Activated T-cell treated with anti-CD3 and anti-CD28 coated beads, Interleukin-2, amount 50 U/mL, for 4 hours (primary cell): ENCODE measurements around the gene JADE3. TPM values are rescaled to one million over a fixed set of nuclear protein-coding genes. Genes with fewer than 3 reads are reported as not detected.

Experiments used
- ATAC-seq, 2 donors: fragments of 200-7000 bp; cut with Tn5 transposase; one replicate each; pipeline ENCODE4 v1.10.0; 2021
- DNase-seq: peaks from one replicate; pipeline ENCODE4 v3.0.0-alpha.2; 2020
- H3K27me3 Mint-ChIP-seq: one replicate; pipeline ENCODE4 v1.8.0; 2021; ENCODE audit warnings: low read depth, mixed read lengths
- H3K36me3 Mint-ChIP-seq: one replicate; pipeline ENCODE4 v1.8.0; 2022; ENCODE audit warnings: mixed read lengths; ENCODE audit not compliant: insufficient read depth
- H3K4me1 Mint-ChIP-seq: one replicate; pipeline ENCODE4 v1.8.0; 2021; ENCODE audit warnings: low read depth, mixed read lengths
- H3K4me3 Mint-ChIP-seq: one replicate; pipeline ENCODE4 v1.8.0; 2021; ENCODE audit warnings: mild to moderate bottlenecking, moderate library complexity, mixed read lengths
- H3K9me3 Mint-ChIP-seq: one replicate; pipeline ENCODE4 v1.8.0; 2021; ENCODE audit warnings: mixed read lengths
- total RNA-seq, 3 donors: library from RNA; stranded (reverse); gene quantifications; one replicate each; pipeline ENCODE4 v1.2.1, GENCODE V29; 2021

Gene JADE3
- total RNA-seq, 3 donors from 2014 or later: 1.0 to 2.3 (median 1.2) TPM

- no peaks in the 10 kb centered on the region for H3K27me3 Mint-ChIP-seq
- no peaks in the 10 kb centered on the region for H3K4me1 Mint-ChIP-seq
- ATAC-seq: no peak
These were observed 99.9 kb downstream of the JADE3 start for GRCh38 chrX:47012131-47012530.

DNA sequence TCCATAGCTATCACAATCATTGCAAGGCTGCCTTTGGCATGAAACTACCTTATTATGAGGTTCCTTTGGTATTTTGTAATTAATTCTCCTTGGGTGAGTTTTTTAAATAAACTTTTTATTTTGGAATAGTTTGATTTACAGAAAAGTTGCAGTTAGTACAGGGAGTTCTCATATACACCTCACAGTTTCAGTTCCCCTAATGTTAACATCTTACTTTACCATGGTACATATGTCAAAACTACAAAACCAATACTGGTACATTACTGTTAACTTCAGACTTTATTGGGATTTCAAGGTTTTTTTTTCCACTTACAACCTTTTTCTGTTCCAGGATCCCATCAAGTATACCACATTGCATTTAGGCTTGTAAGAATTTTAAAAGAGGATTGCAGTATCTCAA is 114.0 kb downstream of the JADE3 start:
- Mint-ChIP-seq H3K27me3 (no peaks in the 10 kb centered on the region), H3K9me3 (no peaks in the 10 kb centered on the region), H3K36me3 (no peaks in the 10 kb centered on the region), H3K4me3 (no peak overlapping the region), H3K4me1 (no peaks in the 10 kb centered on the region)
- DNase-seq (no peak), ATAC-seq (no peak)

More at GRCh38 chrX:47012131-47012530, 99.9 kb downstream of the JADE3 start:
- peaks cover 2% of the 10 kb centered on the region for H3K9me3 Mint-ChIP-seq
- DNase-seq: no peak
- H3K4me3 Mint-ChIP-seq: no peak overlapping the region
- no peaks in the 10 kb centered on the region for H3K36me3 Mint-ChIP-seq

GRCh38 chrX:47030339-47030738 is 118.1 kb downstream of the JADE3 start:
- H3K36me3 Mint-ChIP-seq: no peaks in the 10 kb centered on the region
- no peaks in the 10 kb centered on the region for H3K9me3 Mint-ChIP-seq
- no peaks in the 10 kb centered on the region for H3K4me1 Mint-ChIP-seq
- no peak overlapping the region for H3K4me3 Mint-ChIP-seq
- ATAC-seq (no peak), DNase-seq (no peak)
- no peaks in the 10 kb centered on the region for H3K27me3 Mint-ChIP-seq

GRCh38 chrX:47047989-47048388 is 135.8 kb downstream of the JADE3 start:
- peaks cover 2% of the 10 kb centered on the region for H3K27me3 Mint-ChIP-seq
- DNase-seq: no peak
- H3K9me3 Mint-ChIP-seq: peaks cover 15% of the 10 kb centered on the region
- no peaks in the 10 kb centered on the region for H3K4me1 Mint-ChIP-seq
- no peak overlapping the region for H3K4me3 Mint-ChIP-seq
- H3K36me3 Mint-ChIP-seq: peaks cover 4% of the 10 kb centered on the region
- no peak for ATAC-seq

DNA sequence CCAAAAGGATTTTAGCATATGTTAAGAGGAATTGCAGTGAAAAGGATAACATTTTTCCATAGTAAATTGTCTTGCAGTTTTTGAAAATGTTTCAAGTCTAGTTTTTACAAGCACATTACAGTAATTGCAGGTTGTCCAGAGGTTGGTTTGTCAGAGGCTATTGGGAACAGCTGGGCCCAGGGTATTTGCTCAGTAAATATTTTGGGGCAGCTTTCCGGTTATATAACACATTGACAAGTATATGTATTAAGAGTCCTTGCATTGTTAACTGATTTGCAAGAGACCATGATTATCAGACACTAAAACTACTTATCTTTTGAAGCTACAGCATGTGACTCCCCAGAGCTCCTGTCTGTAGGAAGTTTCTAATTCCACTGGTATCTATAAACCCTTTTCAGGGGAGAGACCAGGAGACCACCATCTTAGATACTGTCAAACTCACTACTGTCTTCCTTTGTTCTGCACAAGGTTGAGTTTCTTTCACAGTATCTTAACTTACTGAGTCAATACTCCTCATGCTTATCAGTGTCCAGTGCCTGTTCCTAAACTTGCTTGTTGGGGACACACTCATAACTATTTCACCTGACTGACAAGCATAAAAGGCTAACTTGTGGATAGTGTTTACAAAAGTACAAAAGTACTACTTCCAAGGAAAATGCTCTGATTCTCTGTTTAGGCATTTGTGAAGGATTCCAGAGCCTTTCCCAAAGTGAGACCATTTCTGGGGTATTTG is 147.1 kb downstream of the JADE3 start:
- H3K9me3 Mint-ChIP-seq: no peaks in the 10 kb centered on the region
- ATAC-seq (no peak), DNase-seq (no peak)

GRCh38 chrX:47060708-47061107 is 148.5 kb downstream of the JADE3 start:
- ATAC-seq (no peak), DNase-seq (no peak)
- H3K27me3 Mint-ChIP-seq: peaks cover 1% of the 10 kb centered on the region
- no peaks in the 10 kb centered on the region for H3K36me3 Mint-ChIP-seq
- no peaks in the 10 kb centered on the region for H3K9me3 Mint-ChIP-seq
- H3K4me3 Mint-ChIP-seq: no peak overlapping the region
- H3K4me1 Mint-ChIP-seq: no peaks in the 10 kb centered on the region

More for the DNA sequence above, 147.1 kb downstream of the JADE3 start:
- Mint-ChIP-seq H3K4me1 (no peaks in the 10 kb centered on the region), H3K27me3 (peaks cover 1% of the 10 kb centered on the region), H3K4me3 (no peak overlapping the region), H3K36me3 (no peaks in the 10 kb centered on the region)

DNA sequence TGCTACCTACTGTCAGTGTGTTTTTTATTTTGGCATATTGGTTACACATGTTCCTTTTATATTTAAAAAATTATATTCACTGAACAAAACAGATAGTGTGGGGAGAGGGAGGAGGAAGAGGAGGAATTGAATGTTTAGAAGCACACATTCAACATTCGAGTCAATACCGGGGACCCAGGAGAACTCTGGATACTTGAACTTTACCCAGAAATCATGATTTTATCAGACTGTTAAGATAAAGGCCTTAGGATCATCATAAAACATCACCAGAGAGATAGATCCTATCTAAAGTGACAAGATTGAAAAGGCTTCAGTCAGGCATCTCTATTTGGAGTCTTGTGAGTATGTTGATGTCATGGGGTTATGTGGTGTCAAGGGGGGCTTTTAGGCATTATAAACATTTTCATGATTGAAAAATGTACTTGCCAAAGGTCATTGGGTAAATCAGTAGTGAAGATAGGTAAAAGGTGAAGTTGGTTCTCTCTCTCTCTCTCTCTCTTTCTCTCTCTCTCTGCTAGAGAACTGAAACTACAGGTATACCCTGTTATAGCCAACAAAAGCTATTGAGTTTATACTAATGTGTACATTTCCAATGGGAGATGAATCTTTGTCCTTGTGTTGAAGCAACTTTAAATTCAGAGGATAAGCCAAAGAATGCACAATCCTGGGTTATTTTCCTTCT is 149.2 kb downstream of the JADE3 start:
- peaks cover 1% of the 10 kb centered on the region for H3K27me3 Mint-ChIP-seq
- no peaks in the 10 kb centered on the region for H3K4me1 Mint-ChIP-seq
- H3K9me3 Mint-ChIP-seq: no peaks in the 10 kb centered on the region
- DNase-seq: no peak
- no peak for ATAC-seq
- no peak overlapping the region for H3K4me3 Mint-ChIP-seq
- no peaks in the 10 kb centered on the region for H3K36me3 Mint-ChIP-seq

DNA sequence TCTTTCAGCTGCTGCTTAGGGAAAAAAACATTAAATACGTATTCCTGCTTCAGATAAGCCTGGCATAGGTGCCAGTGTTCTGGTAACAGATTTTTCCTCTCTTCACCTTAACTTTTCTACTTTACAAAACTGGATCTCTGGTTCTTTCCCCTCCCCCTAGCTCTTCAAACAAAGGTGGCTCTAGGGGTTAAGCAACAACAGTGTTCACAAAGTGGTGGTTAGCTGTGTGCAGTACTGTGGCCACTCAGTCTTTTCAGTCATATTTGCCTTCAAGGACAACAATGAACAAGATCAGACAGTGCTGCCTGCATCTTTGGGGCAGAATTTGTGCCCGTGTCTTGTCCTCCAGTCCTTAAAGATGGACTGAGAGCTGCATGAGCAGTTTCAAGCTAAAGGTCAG is 151.0 kb downstream of the JADE3 start:
- H3K9me3 Mint-ChIP-seq: no peaks in the 10 kb centered on the region
- H3K27me3 Mint-ChIP-seq: peaks cover 1% of the 10 kb centered on the region
- DNase-seq (no peak), ATAC-seq (no peak)
- no peak overlapping the region for H3K4me3 Mint-ChIP-seq
- no peaks in the 10 kb centered on the region for H3K36me3 Mint-ChIP-seq
- no peaks in the 10 kb centered on the region for H3K4me1 Mint-ChIP-seq

- H3K27me3 Mint-ChIP-seq: no peaks in the 10 kb centered on the region
- DNase-seq (no peak), ATAC-seq (no peak)
- H3K9me3 Mint-ChIP-seq: no peaks in the 10 kb centered on the region
- no peaks in the 10 kb centered on the region for H3K4me1 Mint-ChIP-seq
- H3K36me3 Mint-ChIP-seq: no peaks in the 10 kb centered on the region
- no peak overlapping the region for H3K4me3 Mint-ChIP-seq
These were observed 156.0 kb downstream of the JADE3 start for GRCh38 chrX:47068214-47068613.

DNA sequence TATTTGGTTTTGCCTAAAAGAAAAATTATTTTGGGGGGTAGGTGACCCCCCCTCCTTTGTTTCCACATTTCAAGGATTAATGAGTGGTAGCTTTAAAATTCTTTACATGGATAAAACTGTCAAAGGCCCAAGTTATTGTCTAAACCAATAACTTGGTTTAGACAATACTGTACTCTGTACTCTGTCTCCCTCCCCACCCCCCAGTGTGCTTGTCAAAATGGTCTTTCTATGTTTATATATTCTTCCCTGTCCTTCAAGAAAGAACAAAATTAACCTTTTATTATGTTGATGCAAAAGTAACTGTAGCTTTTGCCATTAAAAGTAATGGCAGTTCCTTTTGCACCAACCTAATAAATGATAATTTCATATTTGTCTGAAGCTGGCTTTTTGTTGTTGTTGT is 156.5 kb downstream of the JADE3 start:
- Mint-ChIP-seq H3K36me3 (no peaks in the 10 kb centered on the region), H3K27me3 (no peaks in the 10 kb centered on the region), H3K4me1 (no peaks in the 10 kb centered on the region), H3K4me3 (no peak overlapping the region), H3K9me3 (no peaks in the 10 kb centered on the region)
- no peak for ATAC-seq
- no peak for DNase-seq

GRCh38 chrX:47078129-47079043 is 166.2 kb downstream of the JADE3 start, which contains the start of gene RGN:
TSS of gene RGN (plus strand) at chrX:47078443. CDS start at chrX:47081145, 2,702 bp downstream.
- Mint-ChIP-seq H3K4me3 (no peak within 1 kb of the TSS), H3K9me3 (no peaks in the 10 kb centered on the region), H3K27me3 (no peaks in the 10 kb centered on the region), H3K36me3 (no peaks in the 10 kb centered on the region), H3K4me1 (no peaks in the 10 kb centered on the region)
- DNase-seq: no peak
- no peak for ATAC-seq

- Mint-ChIP-seq H3K4me3 (no peak overlapping the region), H3K27me3 (no peaks in the 10 kb centered on the region), H3K9me3 (no peaks in the 10 kb centered on the region), H3K4me1 (no peaks in the 10 kb centered on the region), H3K36me3 (no peaks in the 10 kb centered on the region)
- DNase-seq (no peak), ATAC-seq (no peak)
These were observed 168.1 kb downstream of the JADE3 start for GRCh38 chrX:47080215-47080914.

DNA sequence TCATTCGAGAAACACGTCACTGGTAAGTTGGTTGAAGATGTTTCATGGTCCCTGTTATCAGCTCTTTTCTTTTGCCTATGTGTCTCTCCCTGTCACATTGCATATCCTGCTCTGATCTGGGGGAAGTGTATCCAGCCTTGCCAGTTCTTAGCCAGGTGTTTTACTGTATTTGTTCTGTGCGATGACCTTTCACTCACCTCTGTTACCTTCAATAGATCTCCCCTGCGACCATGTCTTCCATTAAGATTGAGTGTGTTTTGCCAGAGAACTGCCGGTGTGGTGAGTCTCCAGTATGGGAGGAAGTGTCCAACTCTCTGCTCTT is 168.7 kb downstream of the JADE3 start:
- H3K4me3 Mint-ChIP-seq: no peak overlapping the region
- DNase-seq: no peak
- no peaks in the 10 kb centered on the region for H3K9me3 Mint-ChIP-seq
- no peaks in the 10 kb centered on the region for H3K4me1 Mint-ChIP-seq
- H3K27me3 Mint-ChIP-seq: no peaks in the 10 kb centered on the region
- H3K36me3 Mint-ChIP-seq: no peaks in the 10 kb centered on the region
- ATAC-seq: no peak

GRCh38 chrX:47091149-47091775 is 179.0 kb downstream of the JADE3 start:
- Mint-ChIP-seq H3K36me3 (no peaks in the 10 kb centered on the region), H3K27me3 (no peaks in the 10 kb centered on the region), H3K9me3 (no peaks in the 10 kb centered on the region), H3K4me1 (peaks cover 9% of the 10 kb centered on the region), H3K4me3 (no peak overlapping the region)
- DNase-seq: no peak
- no peak for ATAC-seq
